Stimulated activated CD4-positive, alpha-beta T cell treated with anti-CD3 and anti-CD28 coated beads, Interleukin-15, amount 100 ng/mL, for 24 hours (primary cell): ENCODE data around the gene CARNS1.

Experiments
- DNase-seq: peaks from one replicate; pipeline ENCODE4 v3.0.0-alpha.2; 2020

Gene CARNS1

GRCh38 chr11:67376063-67376820 is 39.2 kb upstream of the CARNS1 start:
- DNase-seq = no peak

GRCh38 chr11:67376873-67377808 is 38.3 kb upstream of the CARNS1 start:
- DNase-seq = no peak

- no peak for DNase-seq
Observed at GRCh38 chr11:67378544-67378943, 36.9 kb upstream of the CARNS1 start.

GRCh38 chr11:67379061-67380058 is 36.1 kb upstream of the CARNS1 start:
- DNase-seq = no peak

GRCh38 chr11:67381244-67381972 is 34.1 kb upstream of the CARNS1 start:
- DNase-seq = no peak

GRCh38 chr11:67382276-67383136 is 33.0 kb upstream of the CARNS1 start:
- DNase-seq = peak; percentile 87

GRCh38 chr11:67384851-67385366 is 30.6 kb upstream of the CARNS1 start:
- no peak for DNase-seq

GRCh38 chr11:67387069-67387468 is 28.4 kb upstream of the CARNS1 start:
- DNase-seq = no peak

GRCh38 chr11:67387518-67387917 is 28.0 kb upstream of the CARNS1 start:
- no peak for DNase-seq

GRCh38 chr11:67389477-67389876 is 26.0 kb upstream of the CARNS1 start:
- DNase-seq = peak; percentile 71

GRCh38 chr11:67390947-67391303 is 24.6 kb upstream of the CARNS1 start:
- no peak for DNase-seq

- peak; percentile 97 for DNase-seq
Observed at GRCh38 chr11:67391304-67392182, 23.9 kb upstream of the CARNS1 start, which contains the start of gene RAD9A. RAD9A (plus strand) TSS chr11:67391986; CDS start chr11:67392045, 59 bp downstream.

- no peak for DNase-seq
Observed at GRCh38 chr11:67392183-67392715, 23.2 kb upstream of the CARNS1 start.

GRCh38 chr11:67393437-67393836 is 22.0 kb upstream of the CARNS1 start:
- no peak for DNase-seq

GRCh38 chr11:67393990-67394389 is 21.5 kb upstream of the CARNS1 start:
- no peak for DNase-seq

- DNase-seq = no peak
Observed at GRCh38 chr11:67395555-67396258, 19.8 kb upstream of the CARNS1 start.

GRCh38 chr11:67396259-67396581 is 19.3 kb upstream of the CARNS1 start:
- DNase-seq = no peak

- DNase-seq = no peak
Observed at GRCh38 chr11:67396587-67397389, 18.7 kb upstream of the CARNS1 start.
